Ectodermal cell (in vitro differentiated cells): ENCODE measurements around the gene RAPGEF1. TPM values are rescaled to one million over a fixed set of nuclear protein-coding genes. Genes with fewer than 3 reads are reported as not detected.

Experiments used
- H3K27ac ChIP-seq: 2 replicates; pipeline ENCODE4 v1.7.0; 2013; ENCODE audit warnings: mild to moderate bottlenecking, low read depth, low read length; ENCODE audit not compliant: insufficient read depth, poor library complexity, severe bottlenecking
- H3K27me3 ChIP-seq: 2 replicates; pipeline ENCODE4 v1.7.0; 2013; ENCODE audit warnings: mild to moderate bottlenecking, low read length; ENCODE audit not compliant: insufficient read depth, control insufficient read depth, poor library complexity, severe bottlenecking
- H3K36me3 ChIP-seq: one replicate; pipeline ENCODE4 v1.7.0; 2013; ENCODE audit warnings: low read length; ENCODE audit not compliant: control insufficient read depth, insufficient read depth
- H3K4me1 ChIP-seq: one replicate; pipeline ENCODE4 v1.7.0; 2013; ENCODE audit warnings: low read length; ENCODE audit not compliant: control insufficient read depth, insufficient read depth
- H3K4me3 ChIP-seq: 2 replicates; pipeline ENCODE4 v1.7.0; 2013; ENCODE audit warnings: low read depth, low read length, control low read depth; ENCODE audit not compliant: insufficient read depth
- H3K9me3 ChIP-seq: 2 replicates; pipeline ENCODE4 v1.7.0; 2013; ENCODE audit warnings: mild to moderate bottlenecking, low read length, moderate library complexity; ENCODE audit not compliant: control insufficient read depth
- WGBS, 2 experiments: methylation state at CpG; one replicate each; pipeline ENCODE4 v1.1.7; 2013; ENCODE audit warnings: missing lambda C conversion rate in 2 of 2; 5-methylcytosine and 5-hydroxymethylcytosine counted together
- polyA plus RNA-seq, 4 experiments: library from polyadenylated mRNA; stranded (reverse); fragments of 50-300 nt; gene quantifications; one replicate each; pipeline ENCODE4 v1.2.3, GENCODE V29; 2013

Gene RAPGEF1, protein sequence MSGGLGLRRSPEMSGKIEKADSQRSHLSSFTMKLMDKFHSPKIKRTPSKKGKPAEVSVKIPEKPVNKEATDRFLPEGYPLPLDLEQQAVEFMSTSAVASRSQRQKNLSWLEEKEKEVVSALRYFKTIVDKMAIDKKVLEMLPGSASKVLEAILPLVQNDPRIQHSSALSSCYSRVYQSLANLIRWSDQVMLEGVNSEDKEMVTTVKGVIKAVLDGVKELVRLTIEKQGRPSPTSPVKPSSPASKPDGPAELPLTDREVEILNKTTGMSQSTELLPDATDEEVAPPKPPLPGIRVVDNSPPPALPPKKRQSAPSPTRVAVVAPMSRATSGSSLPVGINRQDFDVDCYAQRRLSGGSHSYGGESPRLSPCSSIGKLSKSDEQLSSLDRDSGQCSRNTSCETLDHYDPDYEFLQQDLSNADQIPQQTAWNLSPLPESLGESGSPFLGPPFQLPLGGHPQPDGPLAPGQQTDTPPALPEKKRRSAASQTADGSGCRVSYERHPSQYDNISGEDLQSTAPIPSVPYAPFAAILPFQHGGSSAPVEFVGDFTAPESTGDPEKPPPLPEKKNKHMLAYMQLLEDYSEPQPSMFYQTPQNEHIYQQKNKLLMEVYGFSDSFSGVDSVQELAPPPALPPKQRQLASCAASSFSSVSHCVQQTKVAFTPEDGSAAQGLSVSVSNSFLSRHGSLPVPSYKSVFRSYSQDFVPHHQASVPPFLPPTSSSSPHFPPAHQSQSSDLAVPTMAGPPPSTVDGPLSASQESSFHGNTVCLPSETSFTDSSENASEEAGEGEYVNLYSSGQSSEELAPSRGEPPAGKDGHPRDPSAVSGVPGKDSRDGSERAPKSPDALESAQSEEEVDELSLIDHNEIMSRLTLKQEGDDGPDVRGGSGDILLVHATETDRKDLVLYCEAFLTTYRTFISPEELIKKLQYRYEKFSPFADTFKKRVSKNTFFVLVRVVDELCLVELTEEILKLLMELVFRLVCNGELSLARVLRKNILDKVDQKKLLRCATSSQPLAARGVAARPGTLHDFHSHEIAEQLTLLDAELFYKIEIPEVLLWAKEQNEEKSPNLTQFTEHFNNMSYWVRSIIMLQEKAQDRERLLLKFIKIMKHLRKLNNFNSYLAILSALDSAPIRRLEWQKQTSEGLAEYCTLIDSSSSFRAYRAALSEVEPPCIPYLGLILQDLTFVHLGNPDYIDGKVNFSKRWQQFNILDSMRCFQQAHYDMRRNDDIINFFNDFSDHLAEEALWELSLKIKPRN (N-terminal part only)
- 53.4 TPM for polyA plus RNA-seq (2013, experiment 1 of 4)
- polyA plus RNA-seq (2013, experiment 2 of 4): 57.6 TPM
- 41.2 TPM for polyA plus RNA-seq (2013, experiment 3 of 4)
- 41.1 TPM for polyA plus RNA-seq (2013, experiment 4 of 4)

DNA sequence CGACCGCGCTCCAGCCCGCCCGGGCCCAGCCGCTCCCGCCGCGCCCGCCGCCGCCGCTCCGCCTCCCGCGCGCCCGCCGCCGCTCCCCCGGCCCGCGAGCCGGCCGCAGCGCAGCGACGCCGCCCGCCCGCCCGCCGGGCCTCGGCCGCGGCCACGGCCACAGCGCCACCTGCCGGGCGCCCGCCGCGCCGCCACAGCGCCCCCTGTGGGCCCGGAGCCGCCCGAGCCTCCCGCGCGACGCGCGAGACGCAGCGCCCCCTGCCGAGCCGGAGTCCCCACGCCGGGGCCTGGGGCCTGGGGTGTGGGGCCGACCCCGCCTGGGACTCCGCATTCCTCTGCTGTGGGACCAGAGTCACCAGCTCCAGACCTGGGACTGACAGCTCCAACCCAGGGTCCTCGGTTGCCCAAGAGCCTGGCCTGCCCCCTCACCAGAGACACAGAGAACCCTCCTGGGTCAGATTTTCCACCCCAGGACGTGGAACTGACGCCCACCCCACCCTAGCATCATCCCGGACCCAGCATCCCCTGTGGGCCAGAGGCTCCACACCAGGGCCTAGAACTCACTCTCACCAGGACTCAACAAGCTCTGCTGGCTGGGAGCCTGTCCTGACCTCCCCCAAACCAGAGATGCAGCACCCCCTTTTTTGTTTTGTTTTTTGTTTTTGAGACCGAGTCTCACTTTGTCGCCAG is at the start of gene RAPGEF1:
Gene RAPGEF1, minus strand, starts transcription at position 118 of the 690 bp plus-strand sequence. CDS start 246 bp downstream, outside the sequence.
- H3K36me3 ChIP-seq: no peaks in the 10 kb centered on the region
- H3K27ac ChIP-seq: no peak within 1 kb of the TSS
- no peaks in the 10 kb centered on the region for H3K9me3 ChIP-seq
- 10% methylated on average over 69 of the region's 69 CpGs for WGBS, 2 experiments
- H3K27me3 ChIP-seq: no peaks in the 10 kb centered on the region
- peak within 1 kb of the TSS; percentile 68 for H3K4me3 ChIP-seq
- H3K4me1 ChIP-seq: peaks cover 4% of the 10 kb centered on the region

DNA sequence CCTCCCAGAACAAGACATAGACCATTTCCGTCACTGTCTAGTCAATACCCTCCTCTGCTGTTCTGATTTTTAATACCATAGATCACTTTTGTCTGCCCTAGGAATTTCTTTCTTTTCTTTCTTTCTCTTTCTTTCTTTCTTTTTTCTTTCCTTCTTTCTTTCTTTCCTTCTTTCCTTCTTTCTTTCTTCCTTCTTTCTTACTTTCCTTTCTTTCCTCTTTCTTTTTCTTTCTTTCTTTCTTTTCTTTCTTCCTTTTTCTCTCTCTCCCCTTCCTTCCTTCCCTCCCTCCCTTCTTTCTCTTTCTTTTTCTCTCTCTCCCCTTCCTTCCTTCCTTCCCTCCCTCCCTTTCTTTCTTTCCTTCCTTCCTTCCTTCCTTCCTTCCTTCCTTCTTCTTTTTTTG is 49.0 kb upstream of the RAPGEF1 start:
- WGBS, 2 experiments: 90 to 91% methylated on average over 1 of the region's 1 CpG
- H3K27ac ChIP-seq: no peak overlapping the region
- H3K9me3 ChIP-seq: no peaks in the 10 kb centered on the region
- H3K27me3 ChIP-seq: peaks cover 3% of the 10 kb centered on the region
- no peaks in the 10 kb centered on the region for H3K4me1 ChIP-seq
- H3K36me3 ChIP-seq: no peaks in the 10 kb centered on the region
- H3K4me3 ChIP-seq: no peak overlapping the region

DNA sequence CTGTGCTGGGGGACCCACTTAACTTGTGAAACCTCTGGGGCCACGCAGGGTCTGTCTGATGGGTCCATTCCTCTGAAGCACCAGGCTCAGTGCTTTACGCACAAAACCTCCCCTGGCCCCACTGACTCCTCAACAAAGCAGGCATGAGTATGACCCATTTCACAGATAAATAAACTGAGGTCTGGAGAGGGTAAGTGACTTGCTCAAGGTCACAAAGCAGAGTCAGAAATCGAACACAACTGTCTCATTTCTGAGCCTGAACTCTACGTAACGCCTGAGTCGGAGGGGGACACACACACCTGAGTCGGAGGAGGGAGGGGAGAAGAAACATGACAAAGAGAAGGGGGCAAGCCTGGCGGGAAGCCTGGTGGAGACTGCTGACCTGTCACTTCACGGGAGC is 48.0 kb upstream of the RAPGEF1 start:
- H3K27ac ChIP-seq: no peak overlapping the region
- H3K9me3 ChIP-seq: no peaks in the 10 kb centered on the region
- no peaks in the 10 kb centered on the region for H3K36me3 ChIP-seq
- H3K4me3 ChIP-seq: no peak overlapping the region
- H3K27me3 ChIP-seq: peaks cover 3% of the 10 kb centered on the region
- no peaks in the 10 kb centered on the region for H3K4me1 ChIP-seq
- WGBS, 2 experiments: 85 to 86% methylated on average over 9 of the region's 9 CpGs

DNA sequence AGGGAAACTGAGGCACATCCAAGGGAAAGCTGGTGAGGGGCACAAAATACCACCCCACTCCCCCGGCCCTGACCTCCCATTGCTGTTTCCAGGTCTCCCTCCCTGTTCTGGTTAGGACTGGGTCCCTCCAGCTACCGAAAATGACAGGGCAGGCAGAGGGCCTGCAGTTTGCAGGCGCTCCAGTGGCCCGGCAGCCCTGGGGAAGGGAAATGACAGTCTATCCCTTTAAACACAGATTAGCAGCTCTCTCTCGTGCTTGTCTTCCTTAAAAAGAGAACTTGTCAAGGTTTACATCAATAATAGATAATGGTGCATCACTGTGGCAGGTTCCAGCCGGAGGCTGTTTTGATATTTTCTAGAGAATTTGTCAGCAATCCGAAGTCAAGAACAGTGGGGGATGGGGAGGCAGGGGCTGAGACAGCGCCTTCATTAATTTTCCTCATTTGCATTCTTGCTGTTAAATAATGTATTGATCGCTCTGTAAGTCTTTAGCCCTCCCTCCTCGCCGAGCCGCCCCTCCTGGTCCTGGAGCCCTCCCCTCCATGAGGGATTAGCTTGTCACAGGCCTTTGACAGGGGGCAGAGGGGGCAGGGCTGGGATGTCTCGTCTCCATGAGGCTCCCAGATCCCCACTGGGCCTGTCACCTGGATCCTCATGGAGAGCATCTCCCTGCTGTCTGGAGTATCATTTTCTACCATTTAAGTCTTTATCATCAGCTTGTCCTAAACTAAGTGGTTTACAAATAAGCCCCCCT is 45.0 kb upstream of the RAPGEF1 start:
- no peaks in the 10 kb centered on the region for H3K36me3 ChIP-seq
- H3K4me1 ChIP-seq: no peaks in the 10 kb centered on the region
- no peak overlapping the region for H3K27ac ChIP-seq
- H3K9me3 ChIP-seq: no peaks in the 10 kb centered on the region
- no peak overlapping the region for H3K4me3 ChIP-seq
- 73 to 78% methylated on average over 13 of the region's 13 CpGs for WGBS, 2 experiments
- H3K27me3 ChIP-seq: peaks cover 3% of the 10 kb centered on the region

DNA sequence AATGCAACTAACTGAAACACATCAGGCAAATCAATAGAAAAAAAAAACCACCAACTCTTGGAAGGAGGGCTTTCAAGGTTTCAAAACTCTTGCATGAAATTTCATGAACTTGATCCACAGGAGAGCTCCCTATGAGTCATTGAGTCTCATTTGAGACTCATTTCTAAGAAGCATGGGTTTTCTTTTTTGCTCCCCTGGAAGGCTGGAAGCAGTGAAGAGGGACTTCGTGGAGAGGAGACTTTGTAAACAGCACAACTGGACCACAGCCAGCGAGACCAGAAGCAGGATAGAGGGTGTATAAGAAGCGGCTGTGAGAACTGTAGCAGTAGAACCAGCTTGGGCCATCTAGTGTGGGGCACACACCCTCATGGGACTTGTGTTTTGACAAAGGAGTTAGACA is 41.2 kb upstream of the RAPGEF1 start:
- Histone ChIP-seq H3K4me1 (no peaks in the 10 kb centered on the region), H3K27ac (no peak overlapping the region), H3K9me3 (no peaks in the 10 kb centered on the region), H3K36me3 (no peaks in the 10 kb centered on the region), H3K27me3 (no peaks in the 10 kb centered on the region), H3K4me3 (no peak overlapping the region)
- WGBS, 2 experiments: 76 to 82% methylated on average over 3 of the region's 3 CpGs

DNA sequence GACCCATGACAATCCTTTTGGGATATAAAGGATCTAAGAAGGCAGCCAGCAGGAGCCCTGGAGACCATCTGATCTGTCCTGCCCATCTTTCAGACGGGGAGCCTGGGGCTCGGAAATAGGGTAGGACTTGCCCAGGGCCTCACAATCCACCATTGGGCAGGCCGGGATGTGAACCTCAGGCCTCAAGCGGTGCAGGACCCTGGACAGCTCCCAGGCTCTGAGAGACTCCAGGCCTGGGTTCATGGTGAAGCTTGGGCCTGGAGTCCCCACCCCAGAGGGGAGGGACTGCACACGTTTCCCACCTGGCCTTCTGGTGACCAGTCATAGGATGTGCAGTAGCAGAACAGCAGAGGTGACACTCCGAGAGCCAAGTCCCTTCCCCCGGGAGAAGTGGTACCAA is 36.6 kb upstream of the RAPGEF1 start:
- no peaks in the 10 kb centered on the region for H3K9me3 ChIP-seq
- no peak overlapping the region for H3K27ac ChIP-seq
- 33 to 34% methylated on average over 7 of the region's 7 CpGs for WGBS, 2 experiments
- H3K27me3 ChIP-seq: no peaks in the 10 kb centered on the region
- no peaks in the 10 kb centered on the region for H3K4me1 ChIP-seq
- H3K36me3 ChIP-seq: no peaks in the 10 kb centered on the region
- H3K4me3 ChIP-seq: no peak overlapping the region

DNA sequence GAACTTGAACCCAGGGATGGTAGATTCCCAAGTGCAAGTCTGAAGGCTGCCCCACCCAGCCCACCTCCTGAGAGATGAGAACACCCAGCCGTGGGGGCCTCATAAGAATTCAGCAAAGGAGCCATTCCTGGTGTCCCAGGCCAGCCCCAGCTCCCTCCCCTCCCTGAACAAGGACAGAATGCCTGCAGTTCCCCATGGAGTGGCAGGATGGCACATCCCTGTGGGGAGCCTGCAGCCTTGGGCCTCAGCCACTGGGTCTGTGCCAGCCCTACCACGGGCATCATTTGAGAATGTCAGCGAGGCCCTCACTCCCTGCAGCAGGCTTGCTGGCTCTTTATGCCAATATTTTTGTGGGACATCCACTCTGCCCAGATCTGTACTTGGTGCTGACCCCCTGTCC is 36.2 kb upstream of the RAPGEF1 start:
- H3K9me3 ChIP-seq: no peaks in the 10 kb centered on the region

DNA sequence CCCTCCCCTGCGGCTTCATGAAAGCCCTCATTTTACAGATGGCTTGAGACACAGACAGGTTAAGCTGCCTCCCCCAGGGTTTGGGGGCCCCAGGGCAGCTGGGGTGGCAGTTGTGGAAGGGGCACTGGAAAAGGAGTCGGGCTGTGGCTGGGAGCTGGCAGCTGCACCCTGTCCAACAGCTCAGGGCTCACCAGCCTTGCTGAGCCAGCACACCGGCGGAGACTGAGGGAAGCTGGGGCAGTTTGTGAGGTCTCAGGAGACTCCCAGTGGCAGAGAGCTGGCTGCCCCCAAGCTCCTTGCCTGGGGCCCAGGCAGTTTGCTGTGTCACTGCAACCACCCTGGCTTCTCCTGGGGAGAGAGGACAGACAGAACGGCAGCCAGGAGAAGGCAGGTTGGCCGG is 34.8 kb upstream of the RAPGEF1 start:
- WGBS, 2 experiments: 88 to 90% methylated on average over 6 of the region's 6 CpGs
- Histone ChIP-seq H3K4me3 (no peak overlapping the region), H3K36me3 (no peaks in the 10 kb centered on the region), H3K27ac (no peak overlapping the region), H3K27me3 (no peaks in the 10 kb centered on the region), H3K4me1 (no peaks in the 10 kb centered on the region), H3K9me3 (no peaks in the 10 kb centered on the region)

More for the DNA sequence above, 36.2 kb upstream of the RAPGEF1 start:
- Histone ChIP-seq H3K27ac (no peak overlapping the region), H3K36me3 (no peaks in the 10 kb centered on the region), H3K4me1 (no peaks in the 10 kb centered on the region), H3K27me3 (no peaks in the 10 kb centered on the region), H3K4me3 (no peak overlapping the region)
- WGBS, 2 experiments: 40 to 42% methylated on average over 3 of the region's 3 CpGs

DNA sequence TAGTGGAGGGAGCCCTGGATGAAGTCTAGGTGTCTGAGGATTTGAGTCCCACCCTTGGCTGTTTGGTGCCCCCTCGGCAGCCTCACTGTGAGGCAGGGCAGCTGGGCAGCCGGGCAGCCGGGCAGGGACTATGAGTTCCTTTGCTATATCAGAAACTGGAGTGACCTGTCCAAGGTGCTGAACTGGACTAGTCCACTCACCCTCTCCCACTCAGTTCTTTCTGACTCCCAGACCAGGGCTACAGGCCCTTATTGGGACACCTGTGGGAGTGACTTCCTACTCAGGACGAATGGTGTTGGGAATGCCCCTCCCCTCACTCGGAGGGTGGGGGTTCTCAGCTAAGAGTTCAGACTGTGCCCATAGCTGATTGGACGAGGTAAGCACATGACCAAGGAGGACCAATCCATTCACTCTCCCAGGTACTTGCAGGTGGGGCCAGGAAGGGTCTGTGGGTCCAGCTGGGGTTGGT is 34.1 kb upstream of the RAPGEF1 start:
- H3K36me3 ChIP-seq: no peaks in the 10 kb centered on the region
- no peaks in the 10 kb centered on the region for H3K27me3 ChIP-seq

More for the DNA sequence above, 34.1 kb upstream of the RAPGEF1 start:
- no peak overlapping the region for H3K4me3 ChIP-seq
- H3K27ac ChIP-seq: no peak overlapping the region
- WGBS, 2 experiments: 41 to 47% methylated on average over 6 of the region's 6 CpGs
- no peaks in the 10 kb centered on the region for H3K9me3 ChIP-seq
- H3K4me1 ChIP-seq: no peaks in the 10 kb centered on the region
